ENCODE results near the gene PRRC2A.
A peak's percentile ranks its signal among the peaks of the same experiment; 100 is the strongest.

The PRRC2A gene

GRCh38 chr6:31614684-31615578 lies 5.6 kb upstream of the PRRC2A start, which contains the start of gene AIF1:
AIF1 (plus strand) TSS chr6:31615234; CDS start chr6:31615330, 96 bp downstream.
- no peaks in the 10 kb centered on the region for H3K36me3 ChIP-seq (ENCODE audit: control insufficient read depth in 2 of 2, insufficient read depth in 2 of 2, low read length in 2 of 2)
- H3K4me1 ChIP-seq (ENCODE audit: control insufficient read depth, insufficient read depth, low read length): no peaks in the 10 kb centered on the region
- H3K4me3 ChIP-seq (ENCODE audit: low read length in 2 of 2): no peak within 1 kb of the TSS
- H3K27ac ChIP-seq (ENCODE audit: low read length): no peak within 1 kb of the TSS
- no peaks in the 10 kb centered on the region for H3K9me3 ChIP-seq (ENCODE audit: control insufficient read depth in 2 of 2, low read length in 2 of 2)
- H3K9ac ChIP-seq (ENCODE audit: low read length in 2 of 2): peak within 1 kb of the TSS in 1 of 2 donors; percentile 5
- H3K27me3 ChIP-seq (ENCODE audit: control insufficient read depth in 1 of 2, insufficient read depth in 2 of 2, low read length in 2 of 2): no peaks in the 10 kb centered on the region

- H3K9me3 ChIP-seq (ENCODE audit: control insufficient read depth in 2 of 2, low read length in 2 of 2): no peaks in the 10 kb centered on the region
- no peak overlapping the region for H3K9ac ChIP-seq (ENCODE audit: low read length in 2 of 2)
- no peaks in the 10 kb centered on the region for H3K4me1 ChIP-seq (ENCODE audit: control insufficient read depth, insufficient read depth, low read length)
- no peak overlapping the region for H3K27ac ChIP-seq (ENCODE audit: low read length)
- H3K27me3 ChIP-seq (ENCODE audit: control insufficient read depth in 1 of 2, insufficient read depth in 2 of 2, low read length in 2 of 2): no peaks in the 10 kb centered on the region
- H3K36me3 ChIP-seq (ENCODE audit: control insufficient read depth in 2 of 2, insufficient read depth in 2 of 2, low read length in 2 of 2): no peaks in the 10 kb centered on the region
- H3K4me3 ChIP-seq (ENCODE audit: low read length in 2 of 2): no peak overlapping the region
Measured at GRCh38 chr6:31615748-31616147, 4.8 kb upstream of the PRRC2A start.

- no peaks in the 10 kb centered on the region for H3K36me3 ChIP-seq (ENCODE audit: control insufficient read depth in 2 of 2, insufficient read depth in 2 of 2, low read length in 2 of 2)
- H3K4me3 ChIP-seq (ENCODE audit: low read length in 2 of 2): no peak overlapping the region
- peaks cover 9% of the 10 kb centered on the region for H3K4me1 ChIP-seq (ENCODE audit: control insufficient read depth, insufficient read depth, low read length)
- H3K9me3 ChIP-seq (ENCODE audit: control insufficient read depth in 2 of 2, low read length in 2 of 2): no peaks in the 10 kb centered on the region
- no peak overlapping the region for H3K9ac ChIP-seq (ENCODE audit: low read length in 2 of 2)
- no peak overlapping the region for H3K27ac ChIP-seq (ENCODE audit: low read length)
- H3K27me3 ChIP-seq (ENCODE audit: control insufficient read depth in 1 of 2, insufficient read depth in 2 of 2, low read length in 2 of 2): no peaks in the 10 kb centered on the region
Measured at GRCh38 chr6:31617010-31617409, 3.5 kb upstream of the PRRC2A start.

- Histone ChIP-seq H3K27me3 (ENCODE audit: control insufficient read depth in 1 of 2, insufficient read depth in 2 of 2, low read length in 2 of 2) (no peaks in the 10 kb centered on the region), H3K27ac (ENCODE audit: low read length) (peak overlapping the region; percentile 97), H3K9ac (ENCODE audit: low read length in 2 of 2) (peak overlapping the region; percentile 77 to 96)
Measured at GRCh38 chr6:31619805-31620585, 520 bp upstream of the PRRC2A start.

GRCh38 chr6:31621320-31621939 lies 915 bp downstream of the PRRC2A start:
- H3K27me3 ChIP-seq (ENCODE audit: control insufficient read depth in 1 of 2, insufficient read depth in 2 of 2, low read length in 2 of 2): no peaks in the 10 kb centered on the region
- peak overlapping the region; percentile 96 to 100 for H3K9ac ChIP-seq (ENCODE audit: low read length in 2 of 2)
- no peaks in the 10 kb centered on the region for H3K9me3 ChIP-seq (ENCODE audit: control insufficient read depth in 2 of 2, low read length in 2 of 2)
- peak overlapping the region; percentile 89 to 91 for H3K4me3 ChIP-seq (ENCODE audit: low read length in 2 of 2)
- peaks cover 15% of the 10 kb centered on the region for H3K4me1 ChIP-seq (ENCODE audit: control insufficient read depth, insufficient read depth, low read length)
- H3K36me3 ChIP-seq (ENCODE audit: control insufficient read depth in 2 of 2, insufficient read depth in 2 of 2, low read length in 2 of 2): peaks cover 32 to 36% of the 10 kb centered on the region in 2 donors
- H3K27ac ChIP-seq (ENCODE audit: low read length): peak overlapping the region; percentile 97

More at GRCh38 chr6:31619805-31620585, 520 bp upstream of the PRRC2A start:
- Histone ChIP-seq H3K9me3 (ENCODE audit: control insufficient read depth in 2 of 2, low read length in 2 of 2) (no peaks in the 10 kb centered on the region), H3K4me1 (ENCODE audit: control insufficient read depth, insufficient read depth, low read length) (peaks cover 15% of the 10 kb centered on the region), H3K36me3 (ENCODE audit: control insufficient read depth in 2 of 2, insufficient read depth in 2 of 2, low read length in 2 of 2) (peaks cover 18 to 22% of the 10 kb centered on the region in 2 donors), H3K4me3 (ENCODE audit: low read length in 2 of 2) (peak overlapping the region; percentile 68 to 83)

GRCh38 chr6:31621991-31622390 lies 1.5 kb downstream of the PRRC2A start:
- Histone ChIP-seq H3K27me3 (ENCODE audit: control insufficient read depth in 1 of 2, insufficient read depth in 2 of 2, low read length in 2 of 2) (no peaks in the 10 kb centered on the region), H3K9ac (ENCODE audit: low read length in 2 of 2) (peak overlapping the region; percentile 96 to 100), H3K4me1 (ENCODE audit: control insufficient read depth, insufficient read depth, low read length) (peaks cover 15% of the 10 kb centered on the region), H3K9me3 (ENCODE audit: control insufficient read depth in 2 of 2, low read length in 2 of 2) (no peaks in the 10 kb centered on the region), H3K36me3 (ENCODE audit: control insufficient read depth in 2 of 2, insufficient read depth in 2 of 2, low read length in 2 of 2) (peaks cover 37 to 42% of the 10 kb centered on the region in 2 donors), H3K27ac (ENCODE audit: low read length) (peak overlapping the region; percentile 97), H3K4me3 (ENCODE audit: low read length in 2 of 2) (peak overlapping the region; percentile 89 to 91)

GRCh38 chr6:31622684-31623091 lies 2.2 kb downstream of the PRRC2A start:
- Histone ChIP-seq H3K36me3 (ENCODE audit: control insufficient read depth in 2 of 2, insufficient read depth in 2 of 2, low read length in 2 of 2) (peaks cover 42 to 49% of the 10 kb centered on the region in 2 donors), H3K9me3 (ENCODE audit: control insufficient read depth in 2 of 2, low read length in 2 of 2) (no peaks in the 10 kb centered on the region), H3K9ac (ENCODE audit: low read length in 2 of 2) (peak overlapping the region in 1 of 2 donors; percentile 100), H3K4me3 (ENCODE audit: low read length in 2 of 2) (peak overlapping the region; percentile 89 to 91), H3K4me1 (ENCODE audit: control insufficient read depth, insufficient read depth, low read length) (peaks cover 15% of the 10 kb centered on the region), H3K27me3 (ENCODE audit: control insufficient read depth in 1 of 2, insufficient read depth in 2 of 2, low read length in 2 of 2) (no peaks in the 10 kb centered on the region), H3K27ac (ENCODE audit: low read length) (no peak overlapping the region)

- Histone ChIP-seq H3K9ac (ENCODE audit: low read length in 2 of 2) (no peak overlapping the region), H3K27ac (ENCODE audit: low read length) (no peak overlapping the region), H3K36me3 (ENCODE audit: control insufficient read depth in 2 of 2, insufficient read depth in 2 of 2, low read length in 2 of 2) (peaks cover 55 to 60% of the 10 kb centered on the region in 2 donors), H3K9me3 (ENCODE audit: control insufficient read depth in 2 of 2, low read length in 2 of 2) (no peaks in the 10 kb centered on the region), H3K4me3 (ENCODE audit: low read length in 2 of 2) (no peak overlapping the region), H3K4me1 (ENCODE audit: control insufficient read depth, insufficient read depth, low read length) (peaks cover 15% of the 10 kb centered on the region), H3K27me3 (ENCODE audit: control insufficient read depth in 1 of 2, insufficient read depth in 2 of 2, low read length in 2 of 2) (no peaks in the 10 kb centered on the region)
Measured at GRCh38 chr6:31624070-31624469, 3.6 kb downstream of the PRRC2A start.

- no peak overlapping the region for H3K9ac ChIP-seq (ENCODE audit: low read length in 2 of 2)
- no peaks in the 10 kb centered on the region for H3K9me3 ChIP-seq (ENCODE audit: control insufficient read depth in 2 of 2, low read length in 2 of 2)
- no peaks in the 10 kb centered on the region for H3K27me3 ChIP-seq (ENCODE audit: control insufficient read depth in 1 of 2, insufficient read depth in 2 of 2, low read length in 2 of 2)
- H3K4me3 ChIP-seq (ENCODE audit: low read length in 2 of 2): no peak overlapping the region
- H3K4me1 ChIP-seq (ENCODE audit: control insufficient read depth, insufficient read depth, low read length): peaks cover 6% of the 10 kb centered on the region
- H3K27ac ChIP-seq (ENCODE audit: low read length): no peak overlapping the region
- H3K36me3 ChIP-seq (ENCODE audit: control insufficient read depth in 2 of 2, insufficient read depth in 2 of 2, low read length in 2 of 2): peaks cover 73 to 78% of the 10 kb centered on the region in 2 donors
Measured at GRCh38 chr6:31626952-31627351, 6.4 kb downstream of the PRRC2A start.

GRCh38 chr6:31627690-31628287 lies 7.3 kb downstream of the PRRC2A start:
- Histone ChIP-seq H3K4me3 (ENCODE audit: low read length in 2 of 2) (no peak overlapping the region), H3K4me1 (ENCODE audit: control insufficient read depth, insufficient read depth, low read length) (no peaks in the 10 kb centered on the region)

More at GRCh38 chr6:31627690-31628287, 7.3 kb downstream of the PRRC2A start:
- peaks cover 73 to 77% of the 10 kb centered on the region in 2 donors for H3K36me3 ChIP-seq (ENCODE audit: control insufficient read depth in 2 of 2, insufficient read depth in 2 of 2, low read length in 2 of 2)
- H3K27me3 ChIP-seq (ENCODE audit: control insufficient read depth in 1 of 2, insufficient read depth in 2 of 2, low read length in 2 of 2): no peaks in the 10 kb centered on the region
- H3K9ac ChIP-seq (ENCODE audit: low read length in 2 of 2): peak overlapping the region in 1 of 2 donors; percentile 13
- H3K9me3 ChIP-seq (ENCODE audit: control insufficient read depth in 2 of 2, low read length in 2 of 2): no peaks in the 10 kb centered on the region
- H3K27ac ChIP-seq (ENCODE audit: low read length): no peak overlapping the region

Data from stomach smooth muscle (tissue), 2 donors.